Ishikawa (cell line): ENCODE data around the gene TXNRD1.

Source experiments
- CREB1 ChIP-seq: IDR thresholded peaks from 2 replicates; pipeline ENCODE4 v1.6.1; 2012; ENCODE audit warnings: low read depth
- EP300 ChIP-seq: IDR thresholded peaks from 2 replicates; pipeline ENCODE4 v1.6.1; 2012; ENCODE audit warnings: borderline replicate concordance
- RAD21 ChIP-seq: IDR thresholded peaks from 2 replicates; pipeline ENCODE4 v1.6.1; 2012; ENCODE audit warnings: low read depth
- YY1 ChIP-seq: IDR thresholded peaks from 2 replicates; pipeline ENCODE4 v1.6.1; 2012; ENCODE audit warnings: low read depth

DNA sequence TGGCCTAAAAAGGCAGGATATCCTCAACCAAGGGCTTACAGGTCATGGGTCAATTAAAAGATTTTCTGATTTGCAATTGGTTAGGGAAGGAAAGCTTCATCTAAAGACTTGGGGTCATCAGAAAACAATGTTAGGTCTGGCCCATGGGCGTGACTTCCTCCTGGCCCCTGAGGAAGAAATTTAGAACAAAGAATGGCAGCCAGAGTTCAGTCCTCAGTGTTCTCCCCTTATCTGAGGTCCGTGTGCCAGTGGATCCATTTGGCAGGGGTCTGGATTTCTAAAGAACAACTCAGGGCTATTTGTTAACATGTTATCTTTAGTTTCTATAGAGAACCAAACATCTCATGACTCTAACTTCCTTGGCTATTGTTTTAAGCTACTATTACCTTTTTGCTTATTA lies 49.8 kb upstream of the TXNRD1 start:
- TF ChIP-seq RAD21 (no peak), CREB1 (no peak), YY1 (no peak), EP300 (no peak)
